ENCODE results near the gene SELENOO. TPM values are rescaled to one million over a fixed set of nuclear protein-coding genes. Genes with fewer than 3 reads are reported as not detected.

The SELENOO gene
- total RNA-seq, 1 experiment from 2014 or later = 28.6 TPM

GRCh38 chr22:50153756-50154140 lies 47.1 kb upstream of the SELENOO start:
- no peaks in the 10 kb centered on the region for H3K9me3 Mint-ChIP-seq (ENCODE audit: low read depth, unreplicated experiment)
- H3K27me3 Mint-ChIP-seq (ENCODE audit: unreplicated experiment) = peaks cover 15% of the 10 kb centered on the region
- intact Hi-C loops (cut with micrococcal nuclease; ENCODE audit: unreplicated experiment) = no loop called here
- H3K4me3 Mint-ChIP-seq (ENCODE audit: low read depth, unreplicated experiment) = no peak overlapping the region
- peaks cover 13% of the 10 kb centered on the region for H3K4me1 Mint-ChIP-seq (ENCODE audit: low read depth, unreplicated experiment)
- CTCF ChIA-PET = interaction anchor here (0.6 kb wide), 1 partner anchor 13 kb away, joined by 3 read pairs; no protein-coding TSS in a partner anchor
- H3K36me3 Mint-ChIP-seq (ENCODE audit: insufficient read depth, unreplicated experiment) = peaks cover 3% of the 10 kb centered on the region
- no TSS peak for BruUV-seq (replicated peaks)
- no peak for TF ChIP-seq CTCF (IDR thresholded peaks at IDR 0.05; ENCODE audit: unreplicated experiment)
- H3K27ac Mint-ChIP-seq (ENCODE audit: unreplicated experiment) = no peak overlapping the region
- DNase-seq = no peak

- no peaks in the 10 kb centered on the region for H3K9me3 Mint-ChIP-seq (ENCODE audit: low read depth, unreplicated experiment)
- CTCF ChIA-PET = interaction anchor here (1.0 to 1.3 kb wide), 3 partner anchors 9 to 32 kb away, joined by 3 to 4 read pairs (median 4); no protein-coding TSS in a partner anchor
- peaks cover 7% of the 10 kb centered on the region for H3K4me1 Mint-ChIP-seq (ENCODE audit: low read depth, unreplicated experiment)
- H3K27me3 Mint-ChIP-seq (ENCODE audit: unreplicated experiment) = peaks cover 11% of the 10 kb centered on the region
- peak overlapping the region; percentile 7 for H3K4me3 Mint-ChIP-seq (ENCODE audit: low read depth, unreplicated experiment)
- no peak for TF ChIP-seq CTCF (IDR thresholded peaks at IDR 0.05; ENCODE audit: unreplicated experiment)
- intact Hi-C loops (cut with micrococcal nuclease; ENCODE audit: unreplicated experiment) = no loop called here
- H3K27ac Mint-ChIP-seq (ENCODE audit: unreplicated experiment) = no peak overlapping the region
- DNase-seq = peak; percentile 79
- peaks cover 3% of the 10 kb centered on the region for H3K36me3 Mint-ChIP-seq (ENCODE audit: insufficient read depth, unreplicated experiment)
- no TSS peak for BruUV-seq (replicated peaks)
Measured at GRCh38 chr22:50157709-50158375, 43.0 kb upstream of the SELENOO start.

GRCh38 chr22:50160947-50161346 lies 39.9 kb upstream of the SELENOO start:
- CTCF ChIA-PET = interaction anchor here (0.5 kb wide), 1 partner anchor 13 kb away, joined by 3 read pairs; no protein-coding TSS in a partner anchor

More at GRCh38 chr22:50160947-50161346, 39.9 kb upstream of the SELENOO start:
- no peak overlapping the region for H3K27ac Mint-ChIP-seq (ENCODE audit: unreplicated experiment)
- intact Hi-C loops (cut with micrococcal nuclease; ENCODE audit: unreplicated experiment) = no loop called here
- H3K36me3 Mint-ChIP-seq (ENCODE audit: insufficient read depth, unreplicated experiment) = peaks cover 3% of the 10 kb centered on the region
- H3K9me3 Mint-ChIP-seq (ENCODE audit: low read depth, unreplicated experiment) = no peaks in the 10 kb centered on the region
- BruUV-seq (replicated peaks) = no TSS peak
- no peak overlapping the region for H3K4me3 Mint-ChIP-seq (ENCODE audit: low read depth, unreplicated experiment)
- peaks cover 7% of the 10 kb centered on the region for H3K4me1 Mint-ChIP-seq (ENCODE audit: low read depth, unreplicated experiment)
- H3K27me3 Mint-ChIP-seq (ENCODE audit: unreplicated experiment) = peaks cover 25% of the 10 kb centered on the region
- TF ChIP-seq CTCF (IDR thresholded peaks at IDR 0.05; ENCODE audit: unreplicated experiment) = no peak
- DNase-seq = no peak

Measured in Calu3 (cell line).